Endodermal cell (in vitro differentiated cells): ENCODE measurements around the gene ABAT. TPM values are rescaled to one million over a fixed set of nuclear protein-coding genes. Genes with fewer than 3 reads are reported as not detected.
A peak's percentile ranks its signal among the peaks of the same experiment; 100 is the strongest.

Experiments
- DNase-seq: peaks from one replicate; pipeline ENCODE4 v3.0.0-alpha.2; 2017
- H3K27ac ChIP-seq: 2 replicates; pipeline ENCODE4 v1.5.1; 2013; ENCODE audit warnings: mild to moderate bottlenecking, low read depth, low read length, moderate library complexity
- H3K27me3 ChIP-seq: 2 replicates; pipeline ENCODE4 v1.6.1; 2013; ENCODE audit warnings: mild to moderate bottlenecking, low read length, moderate library complexity; ENCODE audit not compliant: insufficient read depth, control insufficient read depth, poor library complexity, severe bottlenecking
- H3K36me3 ChIP-seq: 2 replicates; pipeline ENCODE4 v1.7.0; 2013; ENCODE audit warnings: mild to moderate bottlenecking, low read length, moderate library complexity; ENCODE audit not compliant: control insufficient read depth, insufficient read depth
- H3K4me1 ChIP-seq: one replicate; pipeline ENCODE4 v1.7.0; 2013; ENCODE audit warnings: low read length; ENCODE audit not compliant: control insufficient read depth, insufficient read depth
- H3K4me3 ChIP-seq: 2 replicates; pipeline ENCODE4 v1.5.1; 2013; ENCODE audit warnings: mild to moderate bottlenecking, low read length, moderate library complexity
- H3K9ac ChIP-seq: 2 replicates; pipeline ENCODE4 v1.6.1; 2013; ENCODE audit warnings: mild to moderate bottlenecking, low read length, moderate library complexity; ENCODE audit not compliant: poor library complexity, severe bottlenecking; ENCODE audit errors: extremely low read depth
- H3K9me3 ChIP-seq: 2 replicates; pipeline ENCODE4 v1.6.1; 2013; ENCODE audit warnings: mild to moderate bottlenecking, low read length, moderate library complexity; ENCODE audit not compliant: control insufficient read depth
- H3K27ac Mint-ChIP-seq: 2 replicates; pipeline ENCODE4 v1.8.0; 2020; ENCODE audit warnings: mixed read lengths
- H3K27me3 Mint-ChIP-seq: 2 replicates; pipeline ENCODE4 v1.8.0; 2021; ENCODE audit warnings: mild to moderate bottlenecking, mixed read lengths; ENCODE audit not compliant: insufficient read depth
- H3K36me3 Mint-ChIP-seq: 2 replicates; pipeline ENCODE4 v1.8.0; 2020; ENCODE audit warnings: low read depth, mixed read lengths
- H3K4me1 Mint-ChIP-seq: 2 replicates; pipeline ENCODE4 v1.8.0; 2020; ENCODE audit warnings: mixed read lengths
- H3K4me3 Mint-ChIP-seq: 2 replicates; pipeline ENCODE4 v1.8.0; 2020; ENCODE audit warnings: mild to moderate bottlenecking, moderate library complexity, mixed read lengths
- H3K9me3 Mint-ChIP-seq: 2 replicates; pipeline ENCODE4 v1.8.0; 2020; ENCODE audit warnings: mild to moderate bottlenecking, mixed read lengths
- WGBS, 2 experiments: methylation state at CpG; one replicate each; pipeline versions ENCODE4 v1.1.5 to v1.1.7; 2013; ENCODE audit warnings: missing lambda C conversion rate in 2 of 2, mixed read lengths in 1 of 2; ENCODE audit not compliant: insufficient coverage in 1 of 2, insufficient read length in 1 of 2; 5-methylcytosine and 5-hydroxymethylcytosine counted together
- total RNA-seq, 2 donors: library from RNA; stranded (reverse); fragmentation: NEBNext Ultra II Directional in 1 of 2; extraction: Animal tissue kit (Norgen Biotek cat#: 25700) in 1 of 2; gene quantifications; 2 replicates in 1 of 2; 3 replicates in 1 of 2; pipeline ENCODE4 v1.2.1, GENCODE V29; 2021
- TF ChIP-seq, protein P1 (sequence below): fragments of 200-600 bp; sonication (generic); conservative IDR thresholded peaks from 2 replicates; pipeline ENCODE4 v1.5.0; 2021; ENCODE audit warnings: antibody characterized with exemption, mild to moderate bottlenecking

Gene ABAT
- total RNA-seq, 2 donors from 2014 or later = 9.7 to 13.6 TPM

DNA sequence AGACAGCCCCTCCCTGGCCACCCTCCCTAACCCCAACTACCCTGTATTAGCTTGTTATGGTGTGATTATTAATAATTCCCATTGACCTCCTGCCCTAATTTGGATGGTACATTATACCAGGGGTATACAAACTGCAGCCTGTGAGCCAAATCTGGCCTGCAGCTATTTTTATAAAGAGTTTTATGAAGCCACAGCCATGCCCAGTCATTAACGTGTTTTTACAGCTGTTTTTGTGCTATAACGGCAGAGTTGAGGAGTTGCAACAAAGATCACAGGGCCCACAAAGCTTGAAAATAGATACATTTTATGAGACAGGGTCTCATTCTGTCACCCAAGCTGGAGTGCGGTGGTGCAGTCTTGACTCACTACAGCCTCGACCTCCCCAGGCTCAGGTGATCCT is 47.0 kb upstream of the ABAT start:
- Mint-ChIP-seq H3K9me3 (no peaks in the 10 kb centered on the region), H3K4me1 (peaks cover 19% of the 10 kb centered on the region), H3K4me3 (no peak overlapping the region), H3K36me3 (peaks cover 70% of the 10 kb centered on the region), H3K27me3 (no peaks in the 10 kb centered on the region), H3K27ac (no peak overlapping the region)
- Histone ChIP-seq H3K9me3 (no peaks in the 10 kb centered on the region), H3K27me3 (no peaks in the 10 kb centered on the region), H3K4me1 (peaks cover 10% of the 10 kb centered on the region), H3K27ac (no peak overlapping the region), H3K36me3 (peaks cover 69% of the 10 kb centered on the region), H3K9ac (no peak overlapping the region), H3K4me3 (no peak overlapping the region)
- no peak for DNase-seq
- TF ChIP-seq, protein P1, sequence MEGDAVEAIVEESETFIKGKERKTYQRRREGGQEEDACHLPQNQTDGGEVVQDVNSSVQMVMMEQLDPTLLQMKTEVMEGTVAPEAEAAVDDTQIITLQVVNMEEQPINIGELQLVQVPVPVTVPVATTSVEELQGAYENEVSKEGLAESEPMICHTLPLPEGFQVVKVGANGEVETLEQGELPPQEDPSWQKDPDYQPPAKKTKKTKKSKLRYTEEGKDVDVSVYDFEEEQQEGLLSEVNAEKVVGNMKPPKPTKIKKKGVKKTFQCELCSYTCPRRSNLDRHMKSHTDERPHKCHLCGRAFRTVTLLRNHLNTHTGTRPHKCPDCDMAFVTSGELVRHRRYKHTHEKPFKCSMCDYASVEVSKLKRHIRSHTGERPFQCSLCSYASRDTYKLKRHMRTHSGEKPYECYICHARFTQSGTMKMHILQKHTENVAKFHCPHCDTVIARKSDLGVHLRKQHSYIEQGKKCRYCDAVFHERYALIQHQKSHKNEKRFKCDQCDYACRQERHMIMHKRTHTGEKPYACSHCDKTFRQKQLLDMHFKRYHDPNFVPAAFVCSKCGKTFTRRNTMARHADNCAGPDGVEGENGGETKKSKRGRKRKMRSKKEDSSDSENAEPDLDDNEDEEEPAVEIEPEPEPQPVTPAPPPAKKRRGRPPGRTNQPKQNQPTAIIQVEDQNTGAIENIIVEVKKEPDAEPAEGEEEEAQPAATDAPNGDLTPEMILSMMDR = no peak
- WGBS, 2 experiments = 84 to 85% methylated on average over 3 to 4 of the region's 4 CpGs

DNA sequence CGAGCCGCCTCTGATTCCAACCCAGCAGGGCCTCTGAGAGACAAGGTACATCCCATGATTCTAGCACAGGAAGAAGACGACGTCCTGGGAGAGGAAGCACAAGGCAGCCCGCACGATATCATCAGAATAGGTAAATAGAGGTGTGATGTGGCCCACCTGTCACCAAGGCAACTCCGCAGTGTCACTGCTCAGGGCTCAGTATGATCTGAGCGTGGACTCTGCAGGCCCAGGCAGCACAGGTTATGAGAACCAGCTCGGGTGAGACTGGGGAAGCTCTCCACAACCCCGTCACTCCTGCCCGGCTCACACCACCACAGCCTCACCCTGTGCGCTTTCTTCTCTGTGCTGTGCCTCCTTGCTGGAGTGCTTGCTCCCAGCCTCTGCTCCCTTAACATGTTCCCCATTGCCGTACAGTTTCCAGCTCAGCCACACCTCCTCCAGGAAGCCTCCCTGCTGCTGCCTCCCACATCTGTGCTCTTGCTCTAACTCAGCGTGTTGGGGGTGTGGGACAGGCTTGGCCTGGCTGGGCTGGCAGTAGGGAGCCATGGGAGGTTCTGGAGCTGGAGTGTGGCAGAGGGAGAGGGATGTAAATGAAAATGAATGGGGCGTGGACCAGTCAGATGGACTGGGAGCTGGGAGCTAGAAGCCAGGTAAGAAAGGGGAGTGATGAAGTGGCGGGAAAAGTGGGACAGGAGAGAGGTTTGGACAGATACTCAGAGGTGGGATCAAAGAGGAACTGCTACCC is 45.3 kb upstream of the ABAT start:
- Histone ChIP-seq H3K27ac (no peak overlapping the region), H3K4me3 (no peak overlapping the region), H3K9me3 (no peaks in the 10 kb centered on the region), H3K27me3 (no peaks in the 10 kb centered on the region), H3K9ac (no peak overlapping the region), H3K36me3 (peaks cover 75% of the 10 kb centered on the region), H3K4me1 (peaks cover 10% of the 10 kb centered on the region)
- no peak overlapping the region for H3K27ac Mint-ChIP-seq
- no peaks in the 10 kb centered on the region for H3K27me3 Mint-ChIP-seq
- H3K36me3 Mint-ChIP-seq = peaks cover 72% of the 10 kb centered on the region
- no peak overlapping the region for H3K4me3 Mint-ChIP-seq
- peaks cover 15% of the 10 kb centered on the region for H3K4me1 Mint-ChIP-seq
- TF ChIP-seq, protein P1 = no peak
- DNase-seq = no peak
- no peaks in the 10 kb centered on the region for H3K9me3 Mint-ChIP-seq
- 90 to 96% methylated on average over 12 to 16 of the region's 16 CpGs for WGBS, 2 experiments

DNA sequence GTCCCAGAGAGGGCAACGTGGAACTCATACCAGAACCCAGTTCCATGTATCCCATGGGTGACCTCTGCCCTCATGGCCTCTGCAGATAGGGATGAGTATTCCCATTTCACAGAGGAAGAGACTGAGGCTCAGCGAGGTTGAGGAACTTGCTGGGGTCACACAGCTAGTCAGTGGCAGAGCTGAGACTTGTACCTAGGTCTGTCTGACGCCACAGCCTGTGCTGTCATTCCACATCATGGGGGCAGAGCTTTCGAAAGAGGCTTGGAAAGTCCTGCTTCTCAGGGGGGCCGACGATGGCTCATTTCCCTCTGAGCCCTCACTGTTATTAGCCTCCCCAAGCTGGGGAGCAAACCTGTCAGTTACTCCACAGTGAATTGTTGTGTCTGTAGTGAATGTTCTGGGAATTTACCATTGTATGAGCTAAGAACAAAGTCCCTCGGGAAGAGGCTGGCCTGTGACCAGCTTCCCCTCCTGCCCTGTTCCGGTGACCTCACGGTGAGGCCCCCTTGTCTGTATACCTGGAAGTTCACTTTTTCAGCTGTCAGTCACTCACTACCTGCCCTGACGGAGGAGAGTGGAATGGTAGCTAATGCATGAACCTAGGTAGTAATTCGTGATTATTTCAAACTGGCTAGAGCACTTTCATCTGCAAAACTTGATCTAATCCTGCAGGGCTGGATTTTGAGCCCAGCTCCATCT is 44.0 kb upstream of the ABAT start:
- TF ChIP-seq, protein P1 = no peak
- Histone ChIP-seq H3K27me3 (no peaks in the 10 kb centered on the region), H3K9ac (no peak overlapping the region), H3K27ac (no peak overlapping the region), H3K4me3 (no peak overlapping the region), H3K9me3 (no peaks in the 10 kb centered on the region), H3K36me3 (peaks cover 77% of the 10 kb centered on the region), H3K4me1 (peaks cover 10% of the 10 kb centered on the region)
- WGBS, 2 experiments = 90 to 96% methylated on average over 9 to 11 of the region's 11 CpGs
- Mint-ChIP-seq H3K27me3 (no peaks in the 10 kb centered on the region), H3K27ac (peak overlapping the region; percentile 33), H3K4me1 (peaks cover 15% of the 10 kb centered on the region), H3K9me3 (no peaks in the 10 kb centered on the region), H3K4me3 (no peak overlapping the region), H3K36me3 (peaks cover 72% of the 10 kb centered on the region)
- no peak for DNase-seq
